K562 (cell line): Measurements from ENCODE around the gene MCL1. TPM values are rescaled to one million over a fixed set of nuclear protein-coding genes. Genes with fewer than 3 reads are reported as not detected.

Source experiments
- ATAC-seq: fragments of 200-7000 bp; cut with Tn5 transposase; 3 replicates; pipeline ENCODE4 v1.9.1; 2020; ENCODE audit warnings: moderate library complexity
- BruUV-seq: library from RNA; stranded (reverse); fragments of 400-500 nt; replicated peaks from 2 replicates; lab custom pipeline; 2021; lab: Mats Ljungman, UMichigan
- CTCF ChIA-PET: fragments of 300-600 bp; formaldehyde crosslinking; extraction: SDS; loops from one replicate; lab custom pipeline; 2021; ENCODE audit warnings: low intra/inter-chr PET ratio; lab: Yijun Ruan, JAX
- POLR2A ChIA-PET: fragments of 300-600, 350-650 bp; sonication (Branson Sonifier 250); formaldehyde crosslinking; extraction: SDS; loops from one replicate; lab custom pipeline; 2021; ENCODE audit warnings: antibody characterized with exemption, inconsistent platforms; lab: Yijun Ruan, JAX
- DNase-seq, 4 experiments: peaks; one replicate each; pipeline versions ENCODE4 v3.0.0 to v3.0.0-alpha.2; 2011 to 2018; ENCODE audit warnings: low spot score in 3 of 4, mixed read lengths in 3 of 4; ENCODE audit errors: extremely low read depth in 1 of 4
- FAIRE-seq: peaks from 2 replicates; lab custom pipeline; 2011; peaks lifted over from hg19 to GRCh38; lab: Jason Lieb, UNC
- H2AFZ ChIP-seq: 2 replicates; pipeline ENCODE4 v1.6.0; 2011; ENCODE audit warnings: low read depth, low read length, control low read depth, inconsistent platforms
- H3K27ac ChIP-seq: fragments of 200-600 bp; 3 replicates; pipeline ENCODE4 v1.8.0; 2011; ENCODE audit warnings: low read depth, mild to moderate bottlenecking, control low read depth, inconsistent platforms, low read length, moderate library complexity, mixed read lengths; ENCODE audit errors: extremely low read depth
- H3K27me3 ChIP-seq, 2 experiments: fragments of 300-600 bp in 1 of 2; 2 replicates in 1 of 2; 3 replicates in 1 of 2; pipeline versions ENCODE4 v1.6.0 to v1.8.0; 2011; ENCODE audit warnings: inconsistent platforms in 2 of 2, low read length in 2 of 2, mild to moderate bottlenecking in 1 of 2, mixed read lengths in 1 of 2, moderate library complexity in 1 of 2; ENCODE audit not compliant: control insufficient read depth in 2 of 2, insufficient read depth in 2 of 2
- H3K36me3 ChIP-seq: fragments of 300-600 bp; 3 replicates; pipeline ENCODE4 v1.8.0; 2011; ENCODE audit warnings: mild to moderate bottlenecking, low read length, inconsistent platforms; ENCODE audit not compliant: control insufficient read depth, insufficient read depth
- H3K4me1 ChIP-seq, 2 experiments: fragments of 200-600 bp in 1 of 2; replicated peaks in 1 of 2; 2 replicates in 1 of 2; 3 replicates in 1 of 2; pipeline versions ENCODE4 v1.5.1 to v1.8.0; 2011; ENCODE audit warnings: inconsistent platforms in 2 of 2, low read length in 2 of 2, mild to moderate bottlenecking in 1 of 2, mixed read lengths in 1 of 2, moderate library complexity in 1 of 2; ENCODE audit not compliant: control insufficient read depth in 2 of 2, insufficient read depth in 2 of 2
- H3K4me2 ChIP-seq: 2 replicates; pipeline ENCODE4 v1.6.1; 2011; ENCODE audit warnings: low read length, control low read depth, inconsistent platforms, mixed read lengths; ENCODE audit not compliant: insufficient read depth
- H3K4me3 ChIP-seq: fragments of 200-600 bp; sonication (generic), shearing (Covaris generic); 2 replicates; pipeline ENCODE4 v1.5.1; 2016; ENCODE audit warnings: control low read depth, inconsistent platforms
- H3K79me2 ChIP-seq: fragments of 200-600 bp; 3 replicates; pipeline ENCODE4 v1.8.0; 2011; ENCODE audit warnings: low read length, inconsistent platforms; ENCODE audit not compliant: control insufficient read depth, insufficient read depth
- H3K9ac ChIP-seq, 2 experiments: 2 replicates each; pipeline versions ENCODE4 v1.6.0 to v1.6.1; 2011; ENCODE audit warnings: low read depth in 2 of 2, low read length in 2 of 2, control low read depth in 1 of 2, inconsistent platforms in 1 of 2, mild to moderate bottlenecking in 1 of 2, mixed read lengths in 1 of 2; ENCODE audit not compliant: insufficient read depth in 1 of 2
- H3K9me1 ChIP-seq: one replicate; pipeline ENCODE4 v1.6.0; 2011; ENCODE audit warnings: inconsistent platforms, mild to moderate bottlenecking, low read length, moderate library complexity; ENCODE audit not compliant: control insufficient read depth, insufficient read depth
- H3K9me3 ChIP-seq: replicated peaks from 2 replicates; pipeline ENCODE4 v1.5.1; 2011; ENCODE audit warnings: low read depth, low read length, inconsistent platforms; ENCODE audit not compliant: control insufficient read depth, insufficient read depth
- H4K20me1 ChIP-seq: replicated peaks from 2 replicates; pipeline ENCODE4 v1.6.1; 2011; ENCODE audit warnings: low read length, inconsistent platforms, mixed read lengths; ENCODE audit not compliant: control insufficient read depth, insufficient read depth
- BCLAF1 ChIP-seq, 2 experiments: fragments of 450-650 bp in 1 of 2; IDR thresholded peaks; 2 replicates each; pipeline ENCODE4 v1.6.1; 2011 to 2017; ENCODE audit warnings: low read depth in 2 of 2, antibody characterized with exemption in 1 of 2, borderline replicate concordance in 1 of 2, low read length in 1 of 2, mild to moderate bottlenecking in 1 of 2, mixed read lengths in 1 of 2; ENCODE audit not compliant: control insufficient read depth in 1 of 2
- CHD2 ChIP-seq: IDR thresholded peaks from 2 replicates; pipeline ENCODE4 v1.6.1; 2011; ENCODE audit warnings: low read depth, low read length
- CTCF ChIP-seq, 3 experiments: IDR thresholded peaks in 2 of 3; conservative IDR thresholded peaks in 1 of 3; 2 replicates each; pipeline ENCODE4 v1.5.1; 2011 to 2012; ENCODE audit warnings: low read length in 3 of 3, mild to moderate bottlenecking in 3 of 3, control low read depth in 2 of 3, improper control_type of control experiment in 1 of 3, inconsistent platforms in 1 of 3, low read depth in 1 of 3, mixed read lengths in 1 of 3, moderate library complexity in 1 of 3; ENCODE audit not compliant: insufficient read depth in 2 of 3
- DPF2 ChIP-seq: fragments of 450-650 bp; IDR thresholded peaks from 2 replicates; pipeline ENCODE4 v1.6.1; 2016
- MYNN ChIP-seq, 2 experiments: sonication (generic); formaldehyde crosslinking in 1 of 2; IDR thresholded peaks; 2 replicates each; pipeline versions ENCODE4 v1.5.0 to v1.6.1; 2016 to 2020; ENCODE audit warnings: antibody characterized with exemption in 1 of 2, missing genetic modification reagents in 1 of 2
- NR3C1 ChIP-seq: sonication (generic); formaldehyde crosslinking; IDR thresholded peaks from 2 replicates; pipeline ENCODE4 v1.8.1; 2022; ENCODE audit warnings: missing genetic modification reagents
- PML ChIP-seq: IDR thresholded peaks from 2 replicates; pipeline ENCODE4 v1.6.1; 2012; ENCODE audit warnings: low read length, inconsistent platforms
- POLR2AphosphoS2 ChIP-seq: IDR thresholded peaks from 2 replicates; pipeline ENCODE4 v1.6.1; 2012; ENCODE audit warnings: low read length, improper control_type of control experiment
- TFAP4 ChIP-seq: sonication (generic); formaldehyde crosslinking; IDR thresholded peaks from 2 replicates; pipeline ENCODE4 v1.8.0; 2022; ENCODE audit warnings: missing genetic modification reagents, mild to moderate bottlenecking, moderate library complexity, borderline replicate concordance
- USF1 ChIP-seq: sonication (generic); formaldehyde crosslinking; IDR thresholded peaks from 2 replicates; pipeline ENCODE4 v1.9.0; 2022; ENCODE audit warnings: mild to moderate bottlenecking, missing genetic modification reagents
- ZNF165 ChIP-seq: fragments of 250-450 bp; sonication (Bioruptor Pico); IDR thresholded peaks from 2 replicates; pipeline ENCODE4 v1.4.0; 2020; ENCODE audit warnings: borderline replicate concordance
- WGBS: fragments of 100-300 bp; shearing (Covaris generic); methylation state at CpG from one replicate; pipeline ENCODE4 v1.1.6; 2016; ENCODE audit warnings: low coverage, mixed read lengths; ENCODE audit not compliant: insufficient coverage; ENCODE audit errors: missing lambda C conversion rate; 5-methylcytosine and 5-hydroxymethylcytosine counted together
- in situ Hi-C: fragments of 300-500 bp; cut with MboI; formaldehyde crosslinking; loops from 4 replicates; pipeline ENCODE4 v1.15.0; 2018; ENCODE audit warnings: inconsistent platforms, mixed read lengths
- intact Hi-C: fragments of 100-400 bp; cut with micrococcal nuclease; formaldehyde crosslinking; loops from 2 replicates; pipeline ENCODE4 v1.14.2; 2022
- polyA plus RNA-seq, 8 experiments: library from polyadenylated mRNA; depleted of rRNA in 4 of 8; stranded (reverse) in 5 of 8; unstranded in 3 of 8; fragments of >200 nt; fragmentation: Nextera tagmentation in 2 of 8; fragmentation: Illumina TruSeq in 1 of 8; extraction: Ambion mirVana in 2 of 8; extraction: Trizol in 1 of 8; gene quantifications; 2 replicates each; pipeline versions ENCODE4 v1.2.1 to v1.2.3, GENCODE V29; 2011 to 2014; ENCODE audit warnings: inconsistent platforms in 1 of 8, missing spikeins in 1 of 8
- total RNA-seq, 7 experiments: library from RNA; depleted of rRNA in 6 of 7; stranded (reverse); fragments of >200 nt in 6 of 7; fragmentation: Illumina TruSeq in 2 of 7; extraction: Trizol in 2 of 7; gene quantifications; 2 replicates each; pipeline versions ENCODE4 v1.2.1 to v1.2.3, GENCODE V29; 2011 to 2021; ENCODE audit warnings: low replicate concordance in 1 of 7

Gene MCL1
- total and polyA plus RNA-seq, 9 of the 15 experiments (the other 6 are each of a cell fraction or from before 2014, with no cell fraction given): 27.1 to 224 (median 138) TPM

GRCh38 chr1:150567717-150568593 is 11.5 kb downstream of the MCL1 start:
- Histone ChIP-seq H4K20me1 (peaks cover 4% of the 10 kb centered on the region), H3K27me3 (no peaks in the 10 kb centered on the region), H3K9me1 (peaks cover 4% of the 10 kb centered on the region), H3K4me2 (peak overlapping the region; percentile 63), H3K36me3 (peaks cover 31% of the 10 kb centered on the region), H3K9me3 (no peaks in the 10 kb centered on the region), H3K79me2 (peaks cover 8% of the 10 kb centered on the region), H3K27ac (peak overlapping the region; percentile 51), H3K9ac (peak overlapping the region; percentile 34 to 56; a peak in 3 of 4 replicates), H3K4me3 (no peak overlapping the region), H2AFZ (no peak overlapping the region), H3K4me1 (peaks cover 22 to 34% of the 10 kb centered on the region in 2 experiments)
- intact Hi-C loops: no loop called here
- ATAC-seq (peak; percentile 47), FAIRE-seq (peak; percentile 23), DNase-seq (peak; percentile 48 to 71 (median 58))
- ChIA-PET CTCF (no interaction called here), POLR2A (interaction anchor here (0.6 to 5.1 kb wide), 11 partner anchors 9 to 432 kb away, joined by 3 to 38 read pairs (median 4); partner anchors contain the start of genes ENSA and MCL1)
- WGBS: 19% methylated on average over 10 of the region's 10 CpGs
- BruUV-seq: no TSS peak
- in situ Hi-C loops: loop anchor here (10.0 kb wide), 1 partner anchor 427 kb away; no protein-coding TSS in a partner anchor
- 0 out of 2 replicates have a peak, but pooled peaks have one; percentile 40 for TF ChIP-seq MYNN (IDR thresholded peaks at IDR 0.05)
- TF ChIP-seq MYNN (CRISPR knock-in tag; IDR thresholded peaks at IDR 0.05): no peak
- 0 out of 2 replicates have a peak, but pooled peaks have one; percentile 39 for TF ChIP-seq PML
- peak; percentile 93 for TF ChIP-seq TFAP4
- peak in 2 of 3 experiments; percentile 14 to 31; a peak in 2 of 6 replicates for TF ChIP-seq CTCF (IDR thresholded peaks at IDR 0.05 in 2 of 3, conservative IDR thresholded peaks at IDR 0.05 in 1 of 3; ENCODE audit: insufficient read depth in 2 of 3, low read depth in 1 of 3, low read length in 3 of 3)
- TF ChIP-seq NR3C1 (CRISPR knock-in tag): no peak
- TF ChIP-seq POLR2AphosphoS2: peak; percentile 27; the same call in 1 of the 2 replicates
- peak; percentile 40 for TF ChIP-seq USF1 (CRISPR knock-in tag)
- no peak for TF ChIP-seq ZNF165
- 0 out of 4 replicates have a peak, but pooled peaks of 1 of the 2 experiments have one; percentile 13 for TF ChIP-seq BCLAF1 (IDR thresholded peaks at IDR 0.05; ENCODE audit: borderline replicate concordance in 1 of 2, control insufficient read depth in 1 of 2, low read depth in 2 of 2, low read length in 1 of 2)
- TF ChIP-seq DPF2: peak; percentile 19; the same call in 1 of the 2 replicates
- TF ChIP-seq CHD2: 0 out of 2 replicates have a peak, but pooled peaks have one; percentile 34
